H1 (cell line): ENCODE measurements around the gene AICDA. TPM values are rescaled to one million over a fixed set of nuclear protein-coding genes. Genes with fewer than 3 reads are reported as not detected.
"Not testable (repeated sequence)": the region's sequence is repeated elsewhere in the genome, so short reads cannot be mapped to it uniquely, and the experiment has no call there.

Experiments used
- CTCF ChIA-PET: fragments of 300-600 bp; sonication (Branson Sonifier 250); formaldehyde crosslinking; loops from one replicate; lab custom pipeline; 2021; ENCODE audit not compliant: partially characterized antibody; lab: Charles Lee
- POLR2A ChIA-PET: fragments of 300-600 bp; sonication (Branson Sonifier 250); formaldehyde crosslinking; loops from one replicate; lab custom pipeline; 2021; ENCODE audit warnings: inconsistent platforms; ENCODE audit not compliant: partially characterized antibody; lab: Charles Lee
- DNase-seq, 2 experiments: peaks; one replicate each; pipeline versions ENCODE4 v3.0.0 to v3.0.0-alpha.2; 2010 to 2022; ENCODE audit warnings: low spot score in 2 of 2, low read depth in 1 of 2, mixed read lengths in 1 of 2
- FAIRE-seq: peaks from 2 replicates; lab custom pipeline; 2011; peaks lifted over from hg19 to GRCh38; lab: Jason Lieb, UNC
- H2AFZ ChIP-seq: 2 replicates; pipeline ENCODE4 v1.8.1; 2012; ENCODE audit warnings: low read length, inconsistent platforms
- H2AK5ac ChIP-seq: 2 replicates; pipeline ENCODE4 v1.6.1; 2013; ENCODE audit warnings: low read depth, low read length
- H2BK120ac ChIP-seq: replicated peaks from 2 replicates; pipeline ENCODE3; 2013; ENCODE audit warnings: low read depth, low read length, inconsistent platforms
- H2BK12ac ChIP-seq: 2 replicates; pipeline ENCODE4 v1.6.1; 2013; ENCODE audit warnings: low read depth, low read length
- H2BK15ac ChIP-seq: 2 replicates; pipeline ENCODE4 v1.6.1; 2013; ENCODE audit warnings: low read length
- H2BK20ac ChIP-seq: 2 replicates; pipeline ENCODE4 v1.6.1; 2013; ENCODE audit warnings: low read length
- H2BK5ac ChIP-seq: 2 replicates; pipeline ENCODE4 v1.6.1; 2013; ENCODE audit warnings: low read depth, low read length
- H3K14ac ChIP-seq: 2 replicates; pipeline ENCODE4 v1.6.1; 2013; ENCODE audit warnings: inconsistent platforms; ENCODE audit not compliant: insufficient read length
- H3K18ac ChIP-seq: 2 replicates; pipeline ENCODE4 v1.6.1; 2013; ENCODE audit warnings: low read length; ENCODE audit errors: extremely low read depth
- H3K23ac ChIP-seq: 2 replicates; pipeline ENCODE4 v1.6.1; 2013; ENCODE audit warnings: inconsistent platforms; ENCODE audit not compliant: insufficient read length
- H3K23me2 ChIP-seq: 2 replicates; pipeline ENCODE4 v1.6.1; 2013; ENCODE audit warnings: low read depth, low read length
- H3K27ac ChIP-seq: 2 replicates; pipeline ENCODE4 v1.6.1; 2011; ENCODE audit warnings: low read depth, low read length, inconsistent platforms
- H3K27me3 ChIP-seq, 4 experiments: replicated peaks in 1 of 4; 1 replicate in 1 of 4; 2 replicates in 3 of 4; pipeline versions ENCODE4 v1.6.1 to v1.8.1; 2011 to 2013; ENCODE audit warnings: low read length in 3 of 4, mild to moderate bottlenecking in 3 of 4, inconsistent platforms in 2 of 4, mixed read lengths in 2 of 4, moderate library complexity in 1 of 4; ENCODE audit not compliant: control insufficient read depth in 3 of 4, insufficient read depth in 3 of 4; ENCODE audit errors: extremely low read depth in 1 of 4
- H3K36me3 ChIP-seq, 4 experiments: 2 replicates each; pipeline versions ENCODE4 v1.6.1 to v1.8.1; 2011 to 2013; ENCODE audit warnings: mild to moderate bottlenecking in 4 of 4, low read length in 3 of 4, moderate library complexity in 2 of 4, control low read depth in 1 of 4, inconsistent platforms in 1 of 4; ENCODE audit not compliant: insufficient read depth in 4 of 4, control insufficient read depth in 2 of 4
- H3K4ac ChIP-seq: replicated peaks from 2 replicates; pipeline ENCODE3; 2013; ENCODE audit warnings: low read length, low read depth, mixed read lengths, inconsistent platforms; ENCODE audit not compliant: insufficient read length
- H3K4me1 ChIP-seq, 4 experiments: replicated peaks in 1 of 4; 1 replicate in 1 of 4; 2 replicates in 3 of 4; pipeline versions ENCODE4 v1.6.1 to v1.8.1; 2011 to 2013; ENCODE audit warnings: low read length in 3 of 4, inconsistent platforms in 2 of 4, mixed read lengths in 1 of 4; ENCODE audit not compliant: insufficient read depth in 4 of 4, control insufficient read depth in 3 of 4
- H3K4me2 ChIP-seq, 2 experiments: 2 replicates each; pipeline versions ENCODE4 v1.6.1 to v1.8.1; 2011 to 2013; ENCODE audit warnings: low read depth in 2 of 2, low read length in 2 of 2, control low read depth in 1 of 2, inconsistent platforms in 1 of 2, mild to moderate bottlenecking in 1 of 2; ENCODE audit not compliant: insufficient read depth in 1 of 2
- H3K4me3 ChIP-seq, 4 experiments: fragments of 200-600, 300-600 bp in 1 of 4; sonication (generic), shearing (Covaris generic), sonication (Bioruptor Twin) in 1 of 4; 2 replicates each; pipeline versions ENCODE4 v1.5.1 to v1.8.1; 2011 to 2016; ENCODE audit warnings: low read length in 4 of 4, low read depth in 3 of 4, control low read depth in 2 of 4, inconsistent platforms in 2 of 4, mild to moderate bottlenecking in 2 of 4, mixed read lengths in 1 of 4, moderate library complexity in 1 of 4; ENCODE audit not compliant: insufficient read depth in 2 of 4; ENCODE audit errors: extremely low read depth in 1 of 4
- H3K56ac ChIP-seq: replicated peaks from 2 replicates; pipeline ENCODE3; 2013; ENCODE audit warnings: low read depth, mild to moderate bottlenecking, mixed read lengths, low read length, inconsistent platforms; ENCODE audit not compliant: insufficient read length
- H3K79me1 ChIP-seq: 2 replicates; pipeline ENCODE4 v1.6.1; 2013; ENCODE audit warnings: low read depth, low read length, control low read depth
- H3K79me2 ChIP-seq, 2 experiments: 2 replicates each; pipeline versions ENCODE4 v1.6.1 to v1.8.1; 2012 to 2013; ENCODE audit warnings: low read length in 2 of 2, mild to moderate bottlenecking in 2 of 2, inconsistent platforms in 1 of 2; ENCODE audit not compliant: insufficient read depth in 2 of 2, control insufficient read depth in 1 of 2
- H3K9ac ChIP-seq, 4 experiments: replicated peaks in 1 of 4; 1 replicate in 1 of 4; 2 replicates in 3 of 4; pipeline versions ENCODE4 v1.6.1 to v1.8.1; 2011 to 2013; ENCODE audit warnings: low read depth in 3 of 4, low read length in 3 of 4, control low read depth in 2 of 4, mild to moderate bottlenecking in 2 of 4, moderate library complexity in 2 of 4, inconsistent platforms in 1 of 4; ENCODE audit errors: extremely low read depth in 1 of 4
- H3K9me3 ChIP-seq, 2 experiments: 2 replicates each; pipeline versions ENCODE4 v1.6.1 to v1.8.1; 2012 to 2013; ENCODE audit warnings: mild to moderate bottlenecking in 2 of 2, moderate library complexity in 2 of 2, control low read depth in 1 of 2, inconsistent platforms in 1 of 2, low read depth in 1 of 2, low read length in 1 of 2, mixed read lengths in 1 of 2; ENCODE audit not compliant: insufficient read depth in 2 of 2
- H4K20me1 ChIP-seq, 2 experiments: replicated peaks in 1 of 2; 2 replicates each; pipeline versions ENCODE3 to v1.8.1; 2011 to 2013; ENCODE audit warnings: inconsistent platforms in 2 of 2, low read length in 2 of 2, mild to moderate bottlenecking in 1 of 2; ENCODE audit not compliant: insufficient read depth in 2 of 2, control insufficient read depth in 1 of 2
- H4K5ac ChIP-seq: 2 replicates; pipeline ENCODE4 v1.6.1; 2013; ENCODE audit warnings: low read length, low read depth, mixed read lengths, inconsistent platforms; ENCODE audit not compliant: insufficient read length
- H4K8ac ChIP-seq: 2 replicates; pipeline ENCODE4 v1.8.0; 2013; ENCODE audit warnings: mild to moderate bottlenecking, moderate library complexity, low read length, inconsistent platforms; ENCODE audit not compliant: insufficient read depth; ENCODE audit errors: extremely low read depth
- H4K91ac ChIP-seq: replicated peaks from 2 replicates; pipeline ENCODE3; 2013; ENCODE audit warnings: low read length, mixed read lengths, inconsistent platforms; ENCODE audit not compliant: insufficient read length
- KDM4A ChIP-seq: IDR thresholded peaks from one replicate; pipeline ENCODE4 v1.7.1; 2012; ENCODE audit warnings: low read depth, mild to moderate bottlenecking, moderate library complexity, low read length, inconsistent platforms; ENCODE audit not compliant: severe bottlenecking
- SIN3A ChIP-seq, 2 experiments: IDR thresholded peaks in 1 of 2; conservative IDR thresholded peaks in 1 of 2; 2 replicates each; pipeline ENCODE4 v1.6.1; 2011 to 2012; ENCODE audit warnings: low read length in 2 of 2, improper control_type of control experiment in 1 of 2, low read depth in 1 of 2, mild to moderate bottlenecking in 1 of 2
- SP1 ChIP-seq: IDR thresholded peaks from 2 replicates; pipeline ENCODE4 v1.6.1; 2011; ENCODE audit warnings: low read depth, low read length
- WGBS, 2 experiments: shearing (Covaris generic) in 1 of 2; methylation state at CpG; one replicate each; pipeline versions ENCODE4 v1.1.6 to v1.1.7; 2013 to 2015; ENCODE audit warnings: low lambda C conversion rate in 2 of 2, mixed read lengths in 2 of 2, inconsistent platforms in 1 of 2, low coverage in 1 of 2, missing lambda C conversion rate in 1 of 2; ENCODE audit not compliant: insufficient replicate concordance in 2 of 2, insufficient coverage in 1 of 2, insufficient read length in 1 of 2; ENCODE audit errors: extremely low coverage in 1 of 2, missing lambda C conversion rate in 1 of 2; 5-methylcytosine and 5-hydroxymethylcytosine counted together
- polyA plus RNA-seq, 7 experiments: library from polyadenylated mRNA; depleted of rRNA in 3 of 7; stranded (reverse) in 5 of 7; unstranded in 2 of 7; fragments of >200 nt in 5 of 7; fragments of 200-250 nt in 2 of 7; gene quantifications; 1 replicate in 5 of 7; 2 replicates in 1 of 7; 4 replicates in 1 of 7; pipeline versions ENCODE4 v1.2.1 to v1.2.3, GENCODE V29; 2011 to 2013; ENCODE audit warnings: missing spikeins in 2 of 7, mixed read lengths in 2 of 7
- total RNA-seq: library from RNA; stranded (reverse); fragmentation: NEBNext Ultra II Directional; extraction: Animal tissue kit (Norgen Biotek cat#: 25700); gene quantifications from 2 replicates; pipeline ENCODE4 v1.2.1, GENCODE V29; 2021

The AICDA gene
- total and polyA plus RNA-seq, 2 of the 8 experiments (the other 6 are each of a cell fraction or from before 2014, with no cell fraction given), result not detected

- TF ChIP-seq SIN3A (conservative IDR thresholded peaks at IDR 0.05 in 1 of 2, IDR thresholded peaks at IDR 0.05 in 1 of 2; ENCODE audit: low read depth in 1 of 2, low read length in 2 of 2), result no peak
- no peak for TF ChIP-seq SP1
- TF ChIP-seq KDM4A, result no peak
Measured at GRCh38 chr12:8615206-8615605, 2.5 kb upstream of the AICDA start (continued).

- H3K4me2 ChIP-seq, H2BK12ac ChIP-seq, H3K36me3 ChIP-seq, DNase-seq, H2AK5ac ChIP-seq, H3K9ac ChIP-seq, POLR2A ChIA-PET, H3K79me2 ChIP-seq, H3K23me2 ChIP-seq, H3K79me1 ChIP-seq, H2BK5ac ChIP-seq, H2BK120ac ChIP-seq, H3K4me3 ChIP-seq, H3K56ac ChIP-seq, H2BK20ac ChIP-seq, H2AFZ ChIP-seq, H4K91ac ChIP-seq, FAIRE-seq, H4K5ac ChIP-seq, H3K27ac ChIP-seq, H3K4ac ChIP-seq, H4K8ac ChIP-seq, H2BK15ac ChIP-seq, H4K20me1 ChIP-seq, H3K9me3 ChIP-seq, H3K23ac ChIP-seq, H3K4me1 ChIP-seq, H3K27me3 ChIP-seq, H3K14ac ChIP-seq, H3K18ac ChIP-seq: not testable (repeated sequence)
- WGBS, 2 experiments, result 88% methylated on average over 1 of the region's 1 CpG; no CpG with 5 or more reads in 1 of the 2 experiments
- CTCF ChIA-PET, result interaction anchor here (1.2 to 2.7 kb wide), 4 partner anchors 11 to 69 kb away, joined by 3 to 14 read pairs (median 8); no protein-coding TSS in a partner anchor
Measured at GRCh38 chr12:8613881-8614280, 1.2 kb upstream of the AICDA start.
